ENCODE measurements around the gene OR51E1.
A peak's percentile ranks its signal among the peaks of the same experiment; 100 is the strongest.

The OR51E1 gene, protein sequence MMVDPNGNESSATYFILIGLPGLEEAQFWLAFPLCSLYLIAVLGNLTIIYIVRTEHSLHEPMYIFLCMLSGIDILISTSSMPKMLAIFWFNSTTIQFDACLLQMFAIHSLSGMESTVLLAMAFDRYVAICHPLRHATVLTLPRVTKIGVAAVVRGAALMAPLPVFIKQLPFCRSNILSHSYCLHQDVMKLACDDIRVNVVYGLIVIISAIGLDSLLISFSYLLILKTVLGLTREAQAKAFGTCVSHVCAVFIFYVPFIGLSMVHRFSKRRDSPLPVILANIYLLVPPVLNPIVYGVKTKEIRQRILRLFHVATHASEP

DNA sequence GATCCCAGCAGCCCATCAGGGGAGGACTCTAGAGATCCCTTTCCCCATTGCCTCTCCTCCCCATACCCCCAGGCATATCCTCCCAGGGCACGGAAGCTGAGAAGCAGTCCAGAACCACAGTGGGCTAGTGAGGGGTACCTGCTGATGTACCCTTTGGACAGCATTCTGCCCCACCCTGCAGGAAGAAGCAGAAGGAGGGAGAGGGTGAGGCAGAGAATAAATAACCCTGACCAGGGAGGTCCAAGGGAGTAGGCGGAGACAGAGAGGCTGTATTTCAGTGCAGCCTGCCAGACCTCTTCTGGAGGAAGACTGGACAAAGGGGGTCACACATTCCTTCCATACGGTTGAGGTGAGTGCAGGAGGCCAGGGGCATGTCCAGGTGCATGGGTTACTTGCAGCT lies at the start of gene OR51E1:
Gene OR51E1 (plus strand): TSS at position 301 of the 400 bp plus-strand sequence. CDS start 8,545 bp downstream, outside the sequence.
- no peak for DNase-seq

DNA sequence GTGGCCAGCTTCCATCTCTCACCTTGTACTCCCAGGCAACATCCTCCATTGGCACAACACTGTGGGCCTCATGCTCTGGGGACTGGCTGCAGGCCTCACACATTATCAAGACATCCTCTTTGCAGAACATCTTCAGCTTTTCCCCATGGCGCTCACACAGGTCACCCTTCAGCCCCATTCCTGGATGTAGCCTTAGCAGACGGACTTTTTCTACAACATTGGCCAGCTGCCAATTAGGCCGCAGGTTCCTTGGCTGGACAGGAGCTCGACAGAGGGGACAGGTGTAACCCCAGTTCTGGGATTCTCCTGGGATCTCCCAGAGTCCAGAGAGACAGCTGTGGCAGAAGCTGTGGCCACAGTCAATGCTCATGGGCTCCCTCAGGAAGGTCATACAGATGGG lies 38.7 kb upstream of the OR51E1 start:
- peak; percentile 18 for DNase-seq

DNA sequence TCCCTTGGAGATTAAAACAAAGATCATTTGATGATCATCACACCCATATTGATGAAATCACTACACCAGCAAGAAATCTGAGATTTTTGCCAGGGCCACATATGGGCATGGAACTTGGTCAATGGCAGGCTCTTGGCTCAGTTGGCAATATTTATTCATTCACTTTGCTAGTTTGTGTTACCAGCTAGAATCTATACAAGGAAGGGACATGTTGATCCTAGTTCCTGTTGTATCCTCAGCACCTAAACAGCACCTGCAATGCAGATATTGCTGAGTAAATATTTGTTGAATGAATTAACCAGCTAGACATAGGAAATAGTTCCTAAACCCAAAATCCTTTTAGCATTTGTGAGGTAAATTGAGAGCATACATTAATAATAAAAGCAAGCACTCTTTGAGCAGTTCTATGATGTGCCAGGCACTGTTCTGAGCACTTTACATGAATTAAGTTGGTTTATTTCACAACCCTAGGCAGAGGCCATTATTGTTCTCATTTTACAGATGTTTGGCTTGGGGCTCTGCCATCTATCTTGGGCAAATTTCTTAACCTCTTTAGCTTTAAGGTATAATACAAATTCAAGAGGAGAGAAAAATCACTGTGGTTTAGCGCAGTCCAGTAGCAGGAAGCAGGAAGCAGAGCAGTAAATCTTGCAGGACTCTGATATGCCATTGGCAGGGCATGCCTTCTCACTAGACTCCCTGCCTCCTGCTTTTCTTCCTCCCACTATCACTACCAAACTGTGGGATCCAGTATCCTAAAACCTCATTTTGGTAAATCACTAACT lies 37.4 kb upstream of the OR51E1 start:
- DNase-seq = no peak

DNA sequence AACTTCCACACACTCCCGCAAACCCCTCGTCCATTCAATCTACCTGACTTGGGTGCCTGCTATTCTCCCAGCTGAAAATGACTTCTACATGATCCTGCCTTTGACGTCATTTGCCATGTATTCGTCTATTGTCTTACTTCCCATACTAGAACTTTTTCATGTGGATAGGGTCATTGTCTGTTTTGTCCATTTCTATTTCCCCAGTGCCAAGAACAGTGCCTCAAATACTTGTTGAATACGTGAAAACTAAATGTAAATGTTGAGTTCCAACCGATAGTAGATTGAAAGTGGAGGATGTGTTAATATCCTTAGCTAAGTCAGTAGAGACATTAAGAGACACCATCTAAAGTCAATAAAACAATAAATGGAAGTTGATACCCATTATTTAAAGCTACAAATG lies 36.7 kb upstream of the OR51E1 start:
- DNase-seq = no peak

DNA sequence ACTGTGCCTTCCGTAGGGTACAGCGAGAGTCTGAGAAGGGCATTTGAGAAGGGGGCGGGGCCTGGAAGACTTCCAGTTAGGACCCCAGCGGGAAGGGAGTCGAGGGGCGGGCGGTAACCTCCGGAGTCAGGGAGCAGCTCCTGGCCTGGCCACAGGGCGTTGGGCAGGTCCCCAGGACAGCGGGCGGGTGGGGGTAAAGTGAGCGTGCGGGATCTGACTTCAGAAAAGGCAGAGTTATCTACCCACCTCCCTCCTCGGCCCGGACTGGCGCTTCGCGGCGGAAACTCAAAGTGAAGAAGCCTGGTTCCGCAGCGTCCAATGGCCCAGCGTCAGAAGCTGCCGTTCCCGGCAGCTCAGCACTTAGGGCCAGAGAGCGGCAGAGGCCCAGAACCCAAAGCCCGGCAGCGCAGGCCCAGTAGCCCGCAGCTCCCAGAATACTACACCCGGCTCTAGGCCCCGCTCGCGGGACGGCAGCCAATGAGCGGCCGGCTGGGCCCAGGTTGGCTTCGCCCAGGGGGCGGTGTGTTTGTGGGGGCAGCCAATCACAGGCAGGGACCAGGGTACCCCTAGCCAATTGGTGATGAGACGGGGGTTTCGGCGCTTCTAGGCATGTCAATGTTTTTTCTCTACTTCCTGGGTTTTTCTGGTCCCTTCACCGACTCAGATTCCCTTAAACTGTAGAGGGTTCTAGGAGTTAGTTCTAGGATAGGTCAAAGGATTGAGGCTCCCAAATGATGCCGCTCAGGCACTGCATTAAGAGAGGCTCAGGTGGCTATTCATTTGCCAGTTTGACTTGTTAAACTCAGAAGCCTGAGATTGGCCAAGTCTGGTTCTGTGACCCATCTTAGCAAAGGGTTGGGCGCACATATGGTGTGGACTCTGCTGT lies 35.8 kb upstream of the OR51E1 start, which contains the start of gene TRIM68:
Gene TRIM68 (minus strand): TSS at position 451 of the 886 bp plus-strand sequence. CDS start 2,727 bp downstream, outside the sequence.
- peak; percentile 98 for DNase-seq

DNA sequence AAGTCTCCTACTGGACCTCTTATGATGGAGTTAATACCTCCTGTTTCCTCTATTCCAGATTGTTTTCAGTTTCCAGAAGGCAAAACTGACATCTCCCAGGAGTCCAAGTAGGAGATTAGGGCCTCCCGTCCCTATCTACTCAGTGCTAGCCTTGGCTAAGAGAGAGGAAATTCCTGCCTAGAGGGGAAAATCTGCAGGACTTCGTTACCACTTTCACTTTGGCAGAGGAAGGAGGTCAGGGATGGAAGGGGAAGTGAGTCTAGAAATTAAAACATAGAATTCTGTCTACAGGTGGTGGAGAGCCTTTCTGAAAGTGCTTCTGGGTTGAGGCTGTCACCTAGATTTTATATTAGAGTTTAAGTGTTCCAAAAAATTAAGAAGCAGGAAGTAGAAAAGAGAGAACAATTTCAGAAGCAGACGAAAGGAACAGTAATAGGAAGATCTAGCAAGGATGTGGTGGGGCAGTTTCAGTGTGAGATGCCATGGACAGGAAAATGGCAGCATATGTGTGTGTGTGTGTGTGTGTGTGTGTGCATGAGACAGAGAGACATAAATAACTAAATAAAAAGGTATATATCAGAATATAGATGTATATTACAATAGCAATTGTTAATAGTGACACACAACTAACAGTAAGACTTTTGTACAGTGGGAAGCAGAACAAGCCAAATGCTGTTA lies 33.4 kb upstream of the OR51E1 start:
- no peak for DNase-seq

DNA sequence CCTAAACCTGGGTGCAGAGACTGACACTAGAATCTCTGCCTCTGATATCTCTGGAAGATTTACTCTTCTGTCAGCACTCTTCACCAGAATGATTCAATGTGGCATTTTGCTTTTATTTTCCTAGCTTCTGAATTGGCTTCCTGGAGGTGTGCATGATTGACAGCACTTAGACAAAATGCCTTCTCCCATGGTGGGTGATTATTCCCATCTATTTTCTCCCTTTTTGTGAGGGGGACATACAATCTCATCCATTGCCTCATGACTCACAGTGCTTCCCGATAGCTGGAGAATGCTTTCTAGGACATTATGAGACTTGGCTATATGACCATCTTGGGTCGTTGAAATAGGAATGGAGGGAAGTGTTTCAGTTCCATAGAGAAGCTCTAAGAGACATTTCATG lies 31.8 kb upstream of the OR51E1 start:
- DNase-seq = no peak

DNA sequence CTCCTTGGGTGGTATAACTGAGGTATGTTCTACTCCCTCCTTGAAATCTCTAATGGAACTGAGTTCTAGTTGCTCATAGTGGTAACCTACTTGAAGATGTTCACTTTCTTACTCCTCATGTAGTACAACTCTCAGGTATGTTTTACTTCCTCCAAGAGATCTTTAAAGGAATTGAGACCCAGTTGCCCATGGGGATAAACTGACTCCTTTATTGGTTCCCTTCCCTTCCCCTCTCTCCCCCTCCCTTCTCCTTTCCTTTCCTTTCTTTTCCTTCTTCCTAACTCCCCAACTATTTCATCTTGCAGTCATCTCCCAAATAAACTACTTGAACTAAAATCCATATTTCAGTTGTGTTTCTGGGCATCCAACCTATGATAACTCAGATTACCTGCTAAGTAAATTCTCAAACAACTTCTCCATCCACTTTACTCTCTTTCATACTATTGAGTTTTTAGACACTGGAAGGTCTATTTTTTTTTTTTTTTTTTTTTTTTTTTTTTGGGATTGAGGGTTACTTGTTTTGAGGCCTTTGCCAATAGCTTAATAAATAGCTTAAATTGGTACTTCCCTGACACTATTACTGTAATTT lies 27.8 kb upstream of the OR51E1 start:
- no peak for DNase-seq

DNA sequence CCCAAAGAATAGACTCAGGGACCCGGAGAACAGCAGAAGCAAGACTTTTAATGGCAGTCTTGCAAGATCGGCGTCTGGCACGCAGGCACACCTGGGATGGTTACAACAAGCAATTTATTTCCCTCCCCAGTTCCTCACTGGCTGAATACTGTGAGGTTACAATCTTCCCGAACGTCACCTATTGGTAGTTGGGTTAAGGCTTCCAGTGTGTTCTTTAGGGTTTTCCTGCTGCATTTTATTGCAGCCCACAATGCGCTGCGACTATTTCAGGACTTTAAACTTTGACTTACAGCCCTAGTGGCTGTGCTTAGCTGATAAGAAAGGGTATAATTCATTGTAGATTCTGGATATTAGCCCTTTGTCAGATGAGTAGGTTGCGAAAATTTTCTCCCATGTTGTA lies 24.3 kb upstream of the OR51E1 start:
- DNase-seq = no peak

DNA sequence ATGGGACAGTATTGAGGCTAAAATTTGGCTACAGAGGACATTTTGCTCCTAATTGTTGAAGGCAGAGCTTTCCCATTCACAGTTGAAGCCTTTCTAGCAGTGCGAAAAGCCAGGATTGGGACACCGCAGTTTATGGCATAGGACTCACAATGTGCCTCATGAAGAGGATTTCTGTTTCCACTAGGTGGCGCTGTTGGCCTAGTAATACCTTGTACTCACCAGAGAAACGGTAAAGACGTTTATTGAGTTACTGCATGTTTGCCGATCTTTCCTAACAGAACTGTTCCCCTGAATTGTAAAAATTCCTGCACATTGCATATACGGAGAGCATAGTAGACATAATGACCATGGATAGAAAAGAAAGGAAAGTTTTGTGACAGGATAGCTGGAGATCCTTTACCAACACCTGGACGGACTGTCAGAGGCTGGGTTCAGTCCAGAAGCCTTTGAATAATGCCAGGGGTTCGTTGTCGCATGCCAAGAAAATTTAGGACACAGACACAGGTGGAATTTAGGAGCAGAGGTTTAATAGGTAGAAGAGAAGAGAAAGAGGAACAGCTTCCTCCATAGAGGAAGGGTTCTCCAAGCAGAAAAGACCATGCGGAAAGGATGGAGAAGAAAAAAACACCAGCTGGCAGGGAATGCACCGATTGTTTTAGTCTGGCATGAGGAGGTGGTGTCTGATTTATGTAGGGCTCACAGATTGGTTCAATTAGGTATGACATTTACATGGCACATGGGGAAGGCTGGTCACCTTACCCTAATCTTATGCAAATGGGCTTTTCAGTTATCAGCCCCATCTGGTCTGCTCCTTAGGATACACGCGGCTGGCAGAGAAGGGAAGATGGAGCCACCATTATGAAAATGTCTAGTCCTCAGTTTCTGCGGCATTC lies 17.3 kb upstream of the OR51E1 start:
- peak; percentile 48 for DNase-seq

DNA sequence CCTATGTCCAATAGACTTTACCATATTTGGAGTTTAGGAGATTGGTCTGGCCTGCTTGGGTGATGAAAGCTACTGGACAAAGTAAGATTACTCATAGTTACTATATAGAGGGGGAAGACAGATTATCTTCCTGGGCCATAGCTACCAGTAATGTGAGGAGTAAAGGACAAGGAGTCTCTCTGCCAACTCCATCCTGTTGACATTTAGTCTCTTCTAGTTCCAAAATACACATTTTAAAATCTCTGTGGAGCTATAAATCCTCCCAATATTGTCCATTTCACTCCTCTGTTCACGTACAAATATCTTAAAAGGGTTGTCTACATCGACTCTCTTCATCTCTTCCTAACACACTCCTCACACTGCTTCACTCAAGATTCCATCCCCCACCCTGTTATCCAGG lies 7.6 kb upstream of the OR51E1 start:
- no peak for DNase-seq

DNA sequence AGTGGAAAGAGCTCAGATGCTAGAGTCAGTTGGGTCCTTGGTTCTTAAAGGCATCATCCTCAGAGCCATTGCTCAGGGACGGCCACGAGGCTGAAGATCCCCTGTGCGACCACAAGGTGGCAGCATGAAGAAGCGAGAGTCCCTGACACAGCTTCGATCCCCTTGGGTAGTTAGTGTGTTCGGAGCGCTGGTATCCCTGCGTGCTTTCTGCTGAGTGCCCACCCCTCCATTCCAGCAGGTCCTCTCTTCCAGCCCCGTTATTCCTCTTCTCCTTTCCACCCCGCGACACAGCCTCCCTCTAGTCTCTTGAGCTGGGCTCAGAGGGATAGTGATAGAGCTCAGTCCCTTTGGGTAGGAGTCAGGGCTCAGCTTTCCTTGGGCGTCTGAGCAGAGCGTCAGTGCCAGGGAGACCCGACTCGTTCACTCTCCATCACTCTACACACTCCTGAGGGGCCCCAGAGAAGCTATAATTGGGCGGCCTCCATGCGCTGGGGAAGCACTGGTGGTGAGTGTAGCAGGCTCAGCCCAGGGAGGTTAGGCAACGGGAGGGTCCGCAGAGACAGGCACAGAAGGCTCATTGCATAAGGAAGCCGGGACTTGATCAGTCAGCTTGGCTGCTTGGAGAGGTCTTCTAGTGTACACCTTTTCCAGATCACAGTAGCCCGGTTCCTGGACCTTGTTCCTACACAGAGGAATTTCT lies 6.7 kb upstream of the OR51E1 start, which contains the start of gene OR51D1:
Gene OR51D1 (plus strand): TSS at position 516 of the 700 bp plus-strand sequence. CDS start 2,314 bp downstream, outside the sequence.
- peak; percentile 72 for DNase-seq

DNA sequence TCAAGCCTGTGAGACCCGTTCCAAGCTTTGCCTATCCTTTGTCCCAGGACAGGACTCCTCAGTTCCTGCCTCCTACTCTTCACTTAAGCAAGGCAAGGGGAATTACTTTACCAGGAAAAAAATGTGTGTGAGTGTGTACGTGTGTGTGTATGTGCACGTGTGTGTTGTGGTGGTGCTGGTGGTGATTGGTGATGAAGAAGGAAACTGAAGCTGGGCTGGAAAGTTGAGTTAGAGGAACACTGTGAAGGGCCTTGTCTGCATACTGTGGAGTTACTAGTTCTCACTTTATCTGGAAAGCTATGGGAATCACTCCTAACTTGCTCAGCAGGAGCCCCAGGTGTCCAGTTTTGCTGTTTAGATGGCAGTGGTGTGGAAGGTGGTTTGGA lies 6.1 kb upstream of the OR51E1 start:
- no peak for DNase-seq

DNA sequence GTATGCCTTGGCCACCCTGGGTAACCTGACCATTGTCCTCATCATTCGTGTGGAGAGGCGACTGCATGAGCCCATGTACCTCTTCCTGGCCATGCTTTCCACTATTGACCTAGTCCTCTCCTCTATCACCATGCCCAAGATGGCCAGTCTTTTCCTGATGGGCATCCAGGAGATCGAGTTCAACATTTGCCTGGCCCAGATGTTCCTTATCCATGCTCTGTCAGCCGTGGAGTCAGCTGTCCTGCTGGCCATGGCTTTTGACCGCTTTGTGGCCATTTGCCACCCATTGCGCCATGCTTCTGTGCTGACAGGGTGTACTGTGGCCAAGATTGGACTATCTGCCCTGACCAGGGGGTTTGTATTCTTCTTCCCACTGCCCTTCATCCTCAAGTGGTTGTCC lies 3.9 kb upstream of the OR51E1 start:
- no peak for DNase-seq

DNA sequence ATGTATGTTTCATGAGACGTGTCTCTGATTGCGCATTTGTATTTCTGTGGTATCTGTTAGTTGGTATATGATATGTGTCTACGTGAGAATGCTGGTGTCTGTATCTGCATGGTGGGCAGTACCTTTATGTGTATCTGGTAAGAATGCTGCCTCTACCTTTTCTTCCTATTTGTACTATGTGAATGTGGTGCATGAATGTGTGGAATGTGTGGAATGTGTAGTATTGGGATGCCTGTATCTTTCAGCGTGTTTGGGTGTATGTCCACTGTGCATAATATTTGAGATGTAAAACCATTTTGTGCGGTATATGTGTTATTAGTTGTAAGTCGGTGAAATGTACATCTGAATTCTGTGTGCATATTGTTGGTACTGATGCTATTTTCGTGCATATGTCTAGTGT lies 2.3 kb upstream of the OR51E1 start:
- DNase-seq = no peak

DNA sequence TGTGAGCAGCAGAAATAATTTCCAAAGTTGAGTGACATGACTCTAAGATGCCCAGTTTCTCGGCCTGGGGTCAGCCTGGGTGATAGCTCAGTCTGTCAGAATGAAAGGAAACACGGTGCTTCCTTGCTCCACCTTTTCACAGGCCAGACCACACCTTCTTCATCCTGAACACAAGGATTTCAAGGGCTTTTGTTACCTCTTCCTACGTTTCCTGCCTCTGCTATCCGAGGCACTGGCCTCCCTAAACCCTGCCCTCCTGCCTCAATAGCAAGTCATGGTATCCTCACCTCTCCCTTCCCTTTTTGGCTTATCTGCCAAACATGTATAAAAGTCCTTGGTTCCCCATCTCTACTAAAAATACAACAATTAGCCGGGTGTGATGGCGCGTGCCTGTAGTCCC lies 1.7 kb upstream of the OR51E1 start:
- DNase-seq = no peak

DNA sequence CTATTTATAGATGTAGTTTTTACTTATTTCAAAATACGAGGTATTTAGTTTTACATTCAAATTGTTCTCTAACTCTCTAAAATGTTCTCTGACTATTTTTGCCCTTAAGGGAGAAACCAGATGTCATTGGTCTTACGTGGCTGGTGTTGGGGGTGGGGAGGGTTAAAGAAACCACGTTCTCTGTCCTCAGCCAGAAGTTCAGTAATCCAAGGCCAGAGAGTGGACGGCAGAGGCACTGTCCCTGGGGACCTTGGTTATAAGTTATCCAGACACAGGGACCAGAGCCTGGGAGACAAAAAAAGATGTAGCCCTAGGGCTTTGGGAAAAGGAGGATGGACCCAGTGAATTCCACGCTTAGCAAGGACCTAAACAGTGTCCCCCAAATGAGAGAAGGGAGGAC lies 706 bp upstream of the OR51E1 start:
- no peak for DNase-seq

DNA sequence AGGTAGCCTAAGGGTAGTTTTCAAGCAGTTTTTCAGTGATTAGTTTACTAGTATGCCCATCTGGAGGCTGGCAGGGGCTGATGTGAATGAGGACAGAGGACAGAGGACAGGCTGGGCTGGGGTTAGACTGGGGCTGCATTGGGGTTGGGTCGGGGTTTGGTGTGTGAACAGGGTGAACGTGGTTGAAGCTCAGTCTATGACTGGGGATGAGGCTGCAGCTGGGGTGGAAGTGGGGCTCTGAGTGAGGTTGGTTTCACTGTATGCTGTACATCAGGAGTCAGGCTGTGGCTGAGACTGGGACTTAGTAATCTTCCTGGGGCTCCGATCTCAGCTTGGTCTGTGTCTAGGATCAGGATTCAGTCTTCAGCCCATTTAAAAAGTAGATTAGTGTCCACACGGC lies 451 bp downstream of the OR51E1 start:
- no peak for DNase-seq

DNA sequence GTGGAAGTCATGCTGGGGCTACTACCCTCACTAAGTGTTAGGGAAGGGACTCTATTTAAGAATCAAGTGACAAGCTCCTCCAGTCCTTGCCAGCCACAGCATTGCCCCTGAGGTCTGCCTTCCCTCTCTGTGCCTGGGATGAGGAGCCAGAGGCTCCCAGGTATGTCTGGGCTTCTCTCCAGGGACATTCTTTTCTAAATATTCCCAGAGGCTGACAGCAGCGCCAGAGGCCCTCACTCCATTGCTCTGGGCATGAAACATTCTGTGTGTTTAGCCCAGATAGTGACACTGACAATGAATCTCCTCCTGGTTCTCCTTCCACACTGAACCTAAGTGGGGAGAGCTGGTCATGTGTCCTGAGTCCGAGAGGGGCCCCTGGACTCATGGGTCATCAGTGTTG lies 2.2 kb downstream of the OR51E1 start:
- DNase-seq = no peak

DNA sequence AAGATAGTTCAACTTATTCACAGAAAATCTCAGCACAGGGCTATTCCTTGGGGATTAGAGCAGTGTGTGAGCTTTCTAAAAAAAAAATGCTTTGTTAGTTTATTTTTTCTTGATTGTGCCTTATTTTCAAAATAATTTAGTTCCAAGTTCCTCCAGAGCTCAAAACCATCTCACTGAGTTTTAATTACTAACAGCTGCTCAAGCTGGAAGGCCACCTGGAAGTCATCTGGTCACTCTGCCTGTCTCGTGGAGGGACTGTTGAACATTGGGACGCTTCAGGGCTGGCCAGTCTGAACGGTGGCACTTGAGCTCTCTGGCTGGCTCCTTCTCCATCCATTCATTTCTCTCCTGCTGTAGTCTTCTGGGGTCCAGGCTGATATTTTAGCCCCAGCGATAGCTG lies 4.0 kb downstream of the OR51E1 start:
- no peak for DNase-seq
